BLaER1 treated with 17β-estradiol and CSF1 and Interleukin-3, amounts not matched to agents 10 nM and 100 nM (cell line): ENCODE data around the gene GRM8.

Experiments
- H3K27ac ChIP-seq, 11 experiments: shearing (Covaris generic); formaldehyde crosslinking; 2 replicates each; pipeline ENCODE4 v1.8.1; 2022
- H3K27me3 ChIP-seq, 11 experiments: shearing (Covaris generic); formaldehyde crosslinking; 2 replicates each; pipeline ENCODE4 v1.8.1; 2022
- H3K36me3 ChIP-seq, 11 experiments: shearing (Covaris generic); formaldehyde crosslinking; 2 replicates each; pipeline ENCODE4 v1.8.1; 2022
- H3K4me1 ChIP-seq, 10 experiments: shearing (Covaris generic); formaldehyde crosslinking; 2 replicates each; pipeline ENCODE4 v1.8.1; 2022
- H3K4me2 ChIP-seq, 11 experiments: shearing (Covaris generic); formaldehyde crosslinking; 2 replicates each; pipeline ENCODE4 v1.8.1; 2022
- H3K4me3 ChIP-seq, 10 experiments: shearing (Covaris generic); formaldehyde crosslinking; 2 replicates each; pipeline ENCODE4 v1.8.1; 2022
- H3K9ac ChIP-seq, 11 experiments: shearing (Covaris generic); formaldehyde crosslinking; 2 replicates each; pipeline ENCODE4 v1.8.1; 2022
- H3K9me3 ChIP-seq, 11 experiments: shearing (Covaris generic); formaldehyde crosslinking; replicated peaks in 1 of 11; 2 replicates each; pipeline ENCODE4 v1.8.1; 2022
- H4K20me1 ChIP-seq, 11 experiments: shearing (Covaris generic); formaldehyde crosslinking; 2 replicates each; pipeline ENCODE4 v1.8.1; 2022
- Cebpa-rat ChIP-seq, 11 experiments: shearing (Covaris generic); IDR thresholded peaks; 2 replicates each; pipeline ENCODE4 v1.8.1; 2022

GRM8 gene

DNA sequence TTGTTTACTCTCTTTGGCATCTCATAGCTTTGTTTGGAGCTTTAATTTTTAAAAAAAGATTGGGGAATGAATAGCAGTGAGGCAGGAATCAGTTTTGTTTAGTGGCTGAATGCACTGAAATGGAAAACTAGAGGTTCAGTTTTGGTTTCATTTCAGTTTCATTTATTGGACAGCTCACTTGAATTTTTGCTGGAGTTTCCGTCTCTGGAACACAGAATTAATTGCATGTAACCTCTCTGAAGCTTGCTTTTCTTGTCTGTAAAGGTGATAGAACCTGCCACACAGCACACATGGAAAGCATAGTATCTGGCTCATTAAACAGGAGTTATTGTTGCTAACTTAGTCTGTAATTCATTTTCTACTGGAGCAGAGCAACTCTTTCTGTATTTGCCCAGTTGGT, 7.1 kb downstream of the GRM8 start:
- Histone ChIP-seq H3K27me3 (peaks cover 19 to 33% (median 27%) of the 10 kb centered on the region in 11 experiments), H3K9ac (no peak overlapping the region), H3K4me3 (no peak overlapping the region), H3K4me1 (peaks cover 0 to 9% (median 0%) of the 10 kb centered on the region in 10 experiments; a peak in 7 of 20 replicates), H3K36me3 (no peaks in the 10 kb centered on the region), H3K4me2 (peak overlapping the region in 6 of 11 experiments; percentile 16 to 33 (median 22); a peak in 8 of 22 replicates), H3K27ac (no peak overlapping the region), H4K20me1 (peaks cover 0 to 9% (median 0%) of the 10 kb centered on the region in 11 experiments; a peak in 6 of 22 replicates), H3K9me3 (no peaks in the 10 kb centered on the region)
- no peak for TF ChIP-seq Cebpa-rat (IDR thresholded peaks at IDR 0.05)

DNA sequence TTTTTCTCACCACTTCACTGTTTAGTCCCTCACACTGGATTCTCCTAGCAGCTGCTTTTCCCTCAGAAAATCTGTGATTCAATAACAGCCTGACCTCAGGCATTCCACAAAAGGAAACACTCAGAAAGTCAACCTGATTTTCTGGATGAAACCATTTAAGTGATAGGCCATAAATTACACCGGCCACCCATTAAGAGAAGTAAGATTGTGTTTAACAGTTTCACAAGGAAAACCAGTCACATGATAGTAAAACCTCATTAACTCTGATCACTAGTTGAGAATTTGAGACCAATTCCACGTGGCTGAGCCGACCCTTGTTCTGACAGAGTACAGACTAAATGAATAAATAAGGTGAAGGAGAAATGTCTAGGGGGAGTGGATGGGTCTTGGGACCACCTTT, 7.7 kb downstream of the GRM8 start:
- TF ChIP-seq Cebpa-rat (IDR thresholded peaks at IDR 0.05), result no peak
- H4K20me1 ChIP-seq, result peaks cover 0 to 4% (median 0%) of the 10 kb centered on the region in 11 experiments; a peak in 3 of 22 replicates
- H3K9me3 ChIP-seq, result no peaks in the 10 kb centered on the region
- H3K36me3 ChIP-seq, result no peaks in the 10 kb centered on the region
- no peak overlapping the region for H3K9ac ChIP-seq
- peak overlapping the region in 6 of 11 experiments; percentile 16 to 39 (median 25); a peak in 3 of 22 replicates for H3K4me2 ChIP-seq
- peaks cover 0 to 9% (median 0%) of the 10 kb centered on the region in 10 experiments; a peak in 7 of 20 replicates for H3K4me1 ChIP-seq
- no peak overlapping the region for H3K27ac ChIP-seq
- H3K4me3 ChIP-seq, result no peak overlapping the region
- peaks cover 13 to 27% (median 21%) of the 10 kb centered on the region in 11 experiments for H3K27me3 ChIP-seq

DNA sequence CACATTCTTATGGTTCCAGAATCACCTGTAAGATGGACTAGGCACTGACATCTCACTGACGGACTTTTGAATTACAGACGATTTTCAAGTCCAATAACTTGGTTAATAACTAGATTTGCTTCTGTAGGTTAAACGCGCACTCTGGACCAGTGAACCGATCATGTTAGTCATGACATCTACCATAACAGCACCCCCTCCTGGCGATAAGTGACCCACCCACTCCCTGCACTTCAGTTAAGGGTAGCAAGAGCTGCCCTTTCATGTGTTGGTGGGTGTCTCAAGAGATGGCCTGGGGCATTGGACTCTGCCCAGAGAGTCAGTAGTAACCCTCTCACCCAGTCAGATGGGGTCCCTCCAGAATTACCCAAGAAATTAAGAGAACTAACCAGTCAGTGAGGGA, 12.9 kb downstream of the GRM8 start:
- no peaks in the 10 kb centered on the region for H3K36me3 ChIP-seq
- TF ChIP-seq Cebpa-rat (IDR thresholded peaks at IDR 0.05), result no peak
- H3K4me1 ChIP-seq, result peaks cover 0 to 5% (median 0%) of the 10 kb centered on the region in 10 experiments; a peak in 6 of 20 replicates
- H3K4me3 ChIP-seq, result no peak overlapping the region
- H3K4me2 ChIP-seq, result no peak overlapping the region
- H4K20me1 ChIP-seq, result no peaks in the 10 kb centered on the region; a peak in 1 of 22 replicates
- H3K9ac ChIP-seq, result no peak overlapping the region
- H3K9me3 ChIP-seq, result no peaks in the 10 kb centered on the region
- no peaks in the 10 kb centered on the region for H3K27me3 ChIP-seq
- H3K27ac ChIP-seq, result no peak overlapping the region

DNA sequence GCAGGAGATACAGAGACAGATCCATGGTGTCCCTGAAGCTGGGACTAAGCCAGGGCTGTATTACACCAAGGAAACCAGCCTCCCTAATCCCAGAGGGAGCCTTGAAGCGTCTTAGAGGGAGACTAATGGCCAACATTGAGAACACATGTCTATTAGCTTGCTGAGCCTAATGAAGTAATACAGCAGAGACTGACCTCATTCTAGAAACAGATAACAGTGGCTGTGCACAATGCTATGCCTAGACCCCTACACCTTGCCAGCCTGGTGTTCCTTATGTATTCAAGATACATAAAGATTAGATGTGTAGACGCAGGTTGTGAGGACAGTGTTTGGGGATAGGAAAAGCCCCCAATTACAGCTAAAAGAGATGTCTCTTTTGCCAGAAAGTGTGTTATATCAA, 19.1 kb downstream of the GRM8 start:
- no peaks in the 10 kb centered on the region for H4K20me1 ChIP-seq
- no peak overlapping the region for H3K27ac ChIP-seq
- no peak overlapping the region for H3K9ac ChIP-seq
- no peak overlapping the region for H3K4me3 ChIP-seq
- no peaks in the 10 kb centered on the region for H3K36me3 ChIP-seq
- no peak overlapping the region for H3K4me2 ChIP-seq
- no peaks in the 10 kb centered on the region for H3K9me3 ChIP-seq
- H3K4me1 ChIP-seq, result no peaks in the 10 kb centered on the region
- H3K27me3 ChIP-seq, result no peaks in the 10 kb centered on the region
- no peak for TF ChIP-seq Cebpa-rat (IDR thresholded peaks at IDR 0.05)

DNA sequence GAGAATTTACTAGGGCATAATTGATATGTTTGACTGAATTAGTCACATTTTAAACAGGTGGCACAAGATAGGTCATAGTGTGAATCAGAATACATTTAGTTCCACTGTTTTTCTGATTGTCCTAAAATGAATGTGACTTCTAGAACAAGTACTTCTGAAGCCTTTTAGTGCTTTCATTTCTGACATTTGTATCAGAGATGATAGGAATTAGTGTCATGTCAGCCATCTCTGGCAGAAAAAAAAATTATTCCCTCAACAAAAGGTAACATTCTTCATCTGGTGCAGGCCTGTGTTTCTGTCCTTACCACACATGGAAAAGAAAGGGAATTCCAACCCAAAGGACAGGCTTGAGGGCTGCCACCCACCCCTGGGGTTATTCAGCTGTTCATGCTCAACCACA, 21.3 kb downstream of the GRM8 start:
- H3K9ac ChIP-seq, result no peak overlapping the region
- TF ChIP-seq Cebpa-rat (IDR thresholded peaks at IDR 0.05), result no peak
- H3K4me2 ChIP-seq, result no peak overlapping the region
- no peaks in the 10 kb centered on the region for H3K9me3 ChIP-seq
- H3K27me3 ChIP-seq, result no peaks in the 10 kb centered on the region
- no peaks in the 10 kb centered on the region for H4K20me1 ChIP-seq
- H3K27ac ChIP-seq, result no peak overlapping the region
- H3K4me3 ChIP-seq, result no peak overlapping the region
- H3K36me3 ChIP-seq, result no peaks in the 10 kb centered on the region
- H3K4me1 ChIP-seq, result peaks cover 8 to 14% (median 10%) of the 10 kb centered on the region in 10 experiments; a peak in 18 of 20 replicates

DNA sequence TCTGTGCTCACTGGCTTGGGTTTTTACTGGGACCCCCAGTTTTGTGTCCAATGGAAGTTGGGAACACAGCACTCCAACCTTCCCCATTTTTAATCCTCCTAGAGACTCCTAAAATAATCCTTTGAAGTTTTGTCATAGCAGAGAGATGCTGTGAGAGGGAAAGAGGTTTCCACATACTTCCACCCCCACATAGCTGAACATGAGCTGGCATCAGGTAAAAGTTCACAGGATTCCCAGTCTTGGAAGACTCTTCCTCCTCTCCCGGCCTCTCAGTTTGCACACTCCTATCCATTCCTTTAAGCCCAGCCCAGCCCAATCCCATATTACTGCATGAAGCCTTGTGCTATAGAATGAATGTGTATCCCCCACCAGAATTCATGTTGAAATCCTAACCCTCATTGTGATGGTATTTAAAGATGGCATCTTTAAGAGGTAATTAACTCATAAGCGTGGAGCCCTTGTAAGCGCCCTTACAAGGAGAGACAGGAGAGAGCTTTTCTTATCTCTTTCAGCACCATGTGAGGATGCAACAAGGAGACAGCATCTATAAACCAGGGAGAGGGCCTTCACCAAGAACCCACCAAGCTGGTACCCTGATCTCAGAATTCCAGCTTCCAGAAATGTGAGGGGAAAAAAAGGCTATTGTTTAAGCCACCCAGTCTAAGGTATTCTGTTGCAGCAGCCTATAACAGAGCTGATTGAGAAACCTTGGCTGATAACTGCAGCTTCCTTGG, 22.4 kb downstream of the GRM8 start:
- Histone ChIP-seq H3K27me3 (no peaks in the 10 kb centered on the region), H3K27ac (no peak overlapping the region), H3K4me1 (peaks cover 8 to 14% (median 10%) of the 10 kb centered on the region in 10 experiments; a peak in 18 of 20 replicates), H3K4me2 (no peak overlapping the region), H3K36me3 (no peaks in the 10 kb centered on the region), H3K4me3 (no peak overlapping the region), H4K20me1 (no peaks in the 10 kb centered on the region), H3K9ac (no peak overlapping the region), H3K9me3 (no peaks in the 10 kb centered on the region)
- no peak for TF ChIP-seq Cebpa-rat (IDR thresholded peaks at IDR 0.05)

DNA sequence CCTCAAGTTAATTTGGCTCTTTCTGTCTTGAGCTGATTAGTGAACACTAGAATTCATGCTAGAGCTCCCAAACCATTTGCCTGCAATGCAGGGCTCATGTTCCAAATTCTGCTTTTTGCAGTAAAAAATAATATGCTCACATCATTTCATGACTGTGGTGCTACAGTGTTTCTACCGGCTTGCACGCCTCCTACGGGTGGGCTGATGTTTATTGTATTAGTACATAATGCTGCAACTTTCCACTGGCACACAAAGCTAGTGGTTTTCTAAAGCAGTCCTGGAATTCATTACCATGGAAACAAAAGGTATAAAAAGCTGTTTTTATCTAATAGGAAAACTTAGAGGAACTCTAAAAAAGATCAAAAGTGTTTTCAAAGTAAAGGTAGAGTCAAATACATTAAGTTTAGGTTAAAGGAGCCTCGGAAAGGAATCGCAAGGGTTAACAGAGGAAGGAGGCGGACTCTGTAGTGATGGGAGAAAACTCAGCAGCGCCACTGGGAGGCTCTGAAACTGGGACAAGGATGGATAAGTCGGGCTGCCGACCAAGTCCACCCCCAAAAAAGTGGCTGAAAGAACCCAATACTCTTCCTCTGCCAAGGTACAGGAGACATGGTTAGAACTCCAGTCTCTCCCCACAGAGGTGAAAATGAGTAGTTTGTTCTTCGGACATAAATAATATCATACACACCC, 25.9 kb downstream of the GRM8 start:
- no peaks in the 10 kb centered on the region for H3K36me3 ChIP-seq
- no peaks in the 10 kb centered on the region for H3K27me3 ChIP-seq
- no peak overlapping the region for H3K4me3 ChIP-seq
- no peak for TF ChIP-seq Cebpa-rat (IDR thresholded peaks at IDR 0.05)
- H3K27ac ChIP-seq, result no peak overlapping the region
- H3K9me3 ChIP-seq, result no peaks in the 10 kb centered on the region
- peak overlapping the region; percentile 8 to 59 (median 38); a peak in 19 of 22 replicates for H3K4me2 ChIP-seq
- H3K4me1 ChIP-seq, result peaks cover 8 to 15% (median 12%) of the 10 kb centered on the region in 10 experiments; a peak in 18 of 20 replicates
- H3K9ac ChIP-seq, result no peak overlapping the region
- no peaks in the 10 kb centered on the region for H4K20me1 ChIP-seq

DNA sequence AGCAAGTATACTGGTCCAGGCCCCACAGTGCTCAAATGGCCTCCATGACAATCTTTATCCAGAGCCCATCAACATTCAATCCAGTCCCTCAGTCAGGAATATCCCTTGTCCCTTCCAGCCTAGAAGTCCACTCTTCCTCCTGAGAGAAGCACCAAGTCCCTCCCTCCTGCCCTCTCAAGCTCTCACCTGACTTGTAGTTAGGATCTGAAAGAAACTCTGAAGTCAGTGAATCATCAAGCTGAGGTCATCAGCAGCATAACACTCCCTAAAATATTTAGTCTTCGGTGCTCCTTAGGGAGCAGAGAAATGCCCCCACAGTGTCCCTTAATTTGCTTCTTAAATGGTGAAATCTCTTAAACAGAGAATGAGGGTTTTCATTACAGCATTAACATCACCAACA, 31.0 kb downstream of the GRM8 start:
- Histone ChIP-seq H3K36me3 (no peaks in the 10 kb centered on the region), H3K4me1 (peaks cover 0 to 6% (median under 1%) of the 10 kb centered on the region in 10 experiments; a peak in 5 of 20 replicates), H3K4me3 (no peak overlapping the region), H4K20me1 (no peaks in the 10 kb centered on the region), H3K9ac (no peak overlapping the region), H3K4me2 (no peak overlapping the region), H3K27ac (no peak overlapping the region), H3K9me3 (no peaks in the 10 kb centered on the region), H3K27me3 (no peaks in the 10 kb centered on the region)
- no peak for TF ChIP-seq Cebpa-rat (IDR thresholded peaks at IDR 0.05)

DNA sequence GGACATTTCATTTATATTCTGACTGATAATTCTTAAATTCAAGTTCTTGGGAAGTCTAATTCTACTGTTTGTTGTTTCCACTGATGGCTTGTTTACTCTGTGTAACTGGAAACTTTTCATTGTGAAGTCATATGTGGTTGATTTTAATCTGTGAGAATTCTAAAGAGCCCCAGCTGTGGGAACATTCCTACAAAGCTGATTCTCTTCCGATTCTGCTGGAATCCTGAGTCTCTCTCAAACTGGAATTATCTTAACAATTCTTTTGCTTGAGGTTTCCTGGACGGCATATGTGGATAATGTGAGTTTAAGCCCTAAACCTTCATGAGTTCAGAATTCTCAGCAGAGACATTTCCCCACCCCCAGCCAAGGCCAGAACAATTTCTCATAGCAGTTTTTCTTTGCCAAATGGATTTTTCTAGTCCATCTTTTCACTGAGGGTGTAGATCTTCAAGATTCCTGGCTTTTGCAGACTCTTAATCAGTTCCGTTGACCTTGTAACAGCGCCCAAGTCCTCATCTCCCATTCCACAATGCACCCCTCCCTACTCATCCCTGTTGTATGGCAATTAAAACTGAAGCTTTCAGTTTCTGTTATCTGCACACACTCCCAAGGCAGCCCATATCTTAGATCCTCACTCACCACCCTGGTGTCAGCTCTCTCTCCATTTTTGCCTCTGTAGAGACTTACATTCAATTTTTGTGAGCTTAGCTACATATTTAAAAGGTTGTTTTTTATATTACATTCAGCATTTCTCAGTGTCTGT, 37.6 kb downstream of the GRM8 start:
- no peak for TF ChIP-seq Cebpa-rat (IDR thresholded peaks at IDR 0.05)
- Histone ChIP-seq H3K4me2 (no peak overlapping the region), H3K36me3 (no peaks in the 10 kb centered on the region), H3K9ac (no peak overlapping the region), H3K4me1 (no peaks in the 10 kb centered on the region), H3K27ac (no peak overlapping the region), H4K20me1 (no peaks in the 10 kb centered on the region), H3K27me3 (no peaks in the 10 kb centered on the region), H3K9me3 (no peaks in the 10 kb centered on the region), H3K4me3 (no peak overlapping the region)
